HCT116 (cell line): ENCODE results near the gene C1orf35.

Experiments used
- POLR2A ChIP-seq: IDR thresholded peaks from 2 replicates; pipeline ENCODE4 v1.7.0; 2011; ENCODE audit warnings: borderline replicate concordance; ENCODE audit not compliant: insufficient read depth, insufficient read length; ENCODE audit errors: extremely low read depth
- SIN3A ChIP-seq: IDR thresholded peaks from 2 replicates; pipeline ENCODE4 v1.6.1; 2012; ENCODE audit warnings: low read depth
- TF ChIP-seq, protein P1 (sequence below): IDR thresholded peaks from 2 replicates; pipeline ENCODE4 v1.6.1; 2012

DNA sequence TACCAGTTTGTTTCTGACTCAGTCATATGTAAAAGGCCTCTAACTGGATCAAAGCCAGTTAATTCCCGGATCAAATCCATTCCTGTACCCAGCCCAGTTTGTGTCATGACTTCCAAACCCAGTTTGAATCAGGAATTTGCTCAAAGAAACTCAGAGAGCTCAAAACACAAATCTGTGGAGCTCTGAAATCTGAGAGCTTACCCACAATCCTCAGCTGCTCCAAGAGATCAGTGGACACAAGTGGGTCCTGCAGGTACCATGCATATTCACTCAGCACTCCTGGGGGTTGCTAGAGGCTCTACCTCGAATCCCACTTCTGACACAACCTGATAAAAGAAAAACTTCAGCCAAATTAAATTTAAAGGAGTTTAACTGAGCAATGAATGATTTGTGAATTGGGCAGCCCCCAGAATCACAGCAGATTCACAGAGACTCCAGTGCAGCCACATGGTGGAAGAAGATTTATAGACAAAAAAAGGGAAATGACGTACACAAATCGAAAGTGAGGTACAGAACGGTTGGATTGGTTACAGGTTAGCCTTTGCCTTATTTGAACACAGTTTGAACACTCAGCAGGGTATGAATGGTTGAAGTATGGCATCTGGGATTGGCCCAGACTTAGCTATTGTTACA lies 17.8 kb upstream of the C1orf35 start:
- TF ChIP-seq POLR2A (no peak), SIN3A (no peak)
- TF ChIP-seq, protein P1, sequence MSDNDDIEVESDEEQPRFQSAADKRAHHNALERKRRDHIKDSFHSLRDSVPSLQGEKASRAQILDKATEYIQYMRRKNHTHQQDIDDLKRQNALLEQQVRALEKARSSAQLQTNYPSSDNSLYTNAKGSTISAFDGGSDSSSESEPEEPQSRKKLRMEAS = no peak
